GM12878 (cell line): Measurements from ENCODE around the gene ATXN7L1. TPM values are rescaled to one million over a fixed set of nuclear protein-coding genes. Genes with fewer than 3 reads are reported as not detected.

Experiments used
- ATAC-seq: fragments of 200-7000 bp; cut with Tn5 transposase; 3 replicates; pipeline ENCODE4 v1.9.1; 2020; ENCODE audit warnings: mild to moderate bottlenecking, moderate library complexity
- BruUV-seq: library from RNA; stranded (reverse); fragments of 400-500 nt; replicated peaks from 2 replicates; lab custom pipeline; 2021; lab: Mats Ljungman, UMichigan
- CTCF ChIA-PET: fragments of 300-600 bp; sonication (Branson Sonifier 250); formaldehyde crosslinking; extraction: SDS; loops from one replicate; lab custom pipeline; 2021; ENCODE audit warnings: inconsistent platforms; lab: Yijun Ruan, JAX
- POLR2A ChIA-PET: fragments of 350-600 bp; formaldehyde crosslinking; extraction: SDS; loops from one replicate; lab custom pipeline; 2021; ENCODE audit warnings: inconsistent platforms; lab: Charles Lee
- RAD21 ChIA-PET: fragments of 300-600 bp; sonication (Branson Sonifier 250); formaldehyde crosslinking; loops from one replicate; lab custom pipeline; 2023; ENCODE audit warnings: antibody characterized with exemption; ENCODE audit not compliant: unreplicated experiment; lab: Charles Lee
- SMC1A ChIA-PET: fragments of 300-600 bp; sonication (Branson Sonifier 250); formaldehyde crosslinking; loops from one replicate; lab custom pipeline; 2023; ENCODE audit not compliant: unreplicated experiment, uncharacterized antibody; lab: Charles Lee
- DNase-seq: peaks from one replicate; pipeline ENCODE4 v3.0.0-alpha.2; 2011; ENCODE audit warnings: low read depth, low spot score
- FAIRE-seq: peaks from 3 replicates; lab custom pipeline; 2011; peaks lifted over from hg19 to GRCh38; lab: Jason Lieb, UNC
- H2AFZ ChIP-seq: 2 replicates; pipeline ENCODE4 v1.6.0; 2011; ENCODE audit warnings: low read depth, low read length, control low read depth; ENCODE audit not compliant: control insufficient read depth
- H3K27ac ChIP-seq: 2 replicates; pipeline ENCODE4 v1.5.1; 2011; ENCODE audit warnings: control low read depth; ENCODE audit not compliant: control insufficient read depth, insufficient read depth
- H3K27me3 ChIP-seq, 2 experiments: replicated peaks in 1 of 2; 2 replicates each; pipeline versions ENCODE4 v1.6.0 to v1.6.1; 2011; ENCODE audit warnings: low read length in 1 of 2; ENCODE audit not compliant: control insufficient read depth in 2 of 2, insufficient read depth in 2 of 2
- H3K36me3 ChIP-seq, 2 experiments: 2 replicates each; pipeline ENCODE4 v1.5.1; 2011; ENCODE audit warnings: low read length in 1 of 2; ENCODE audit not compliant: control insufficient read depth in 2 of 2, insufficient read depth in 2 of 2
- H3K4me1 ChIP-seq: 2 replicates; pipeline ENCODE4 v1.6.1; 2011; ENCODE audit warnings: mild to moderate bottlenecking, low read length, moderate library complexity, mixed read lengths; ENCODE audit not compliant: control insufficient read depth, insufficient read depth
- H3K4me2 ChIP-seq: 2 replicates; pipeline ENCODE4 v1.6.0; 2011; ENCODE audit warnings: control low read depth; ENCODE audit not compliant: control insufficient read depth, insufficient read depth
- H3K4me3 ChIP-seq: fragments of 200-600 bp; sonication (generic); 2 replicates; pipeline ENCODE4 v1.5.1; 2016
- H3K79me2 ChIP-seq: 2 replicates; pipeline ENCODE4 v1.6.0; 2011; ENCODE audit warnings: low read length; ENCODE audit not compliant: control insufficient read depth, insufficient read depth
- H3K9ac ChIP-seq: 2 replicates; pipeline ENCODE4 v1.8.0; 2011; ENCODE audit warnings: low read length, control low read depth, mixed read lengths; ENCODE audit not compliant: control insufficient read depth, insufficient read depth
- H3K9me3 ChIP-seq: replicated peaks from 3 replicates; pipeline ENCODE4 v1.5.1; 2011; ENCODE audit warnings: mild to moderate bottlenecking, low read length; ENCODE audit not compliant: control insufficient read depth, insufficient read depth
- H4K20me1 ChIP-seq: 2 replicates; pipeline ENCODE4 v1.6.0; 2011; ENCODE audit not compliant: control insufficient read depth, insufficient read depth
- BHLHE40 ChIP-seq, 2 experiments: fragments of 450-650 bp in 1 of 2; IDR thresholded peaks; 2 replicates each; pipeline ENCODE4 v1.6.1; 2011 to 2017; ENCODE audit warnings: low read depth in 2 of 2, borderline replicate concordance in 1 of 2, improper control_type of control experiment in 1 of 2, low read length in 1 of 2, mild to moderate bottlenecking in 1 of 2
- CEBPZ ChIP-seq: fragments of 150-350 bp; IDR thresholded peaks from 2 replicates; pipeline ENCODE4 v1.6.1; 2016; ENCODE audit warnings: low read depth, low read length
- CREB1 ChIP-seq: IDR thresholded peaks from 2 replicates; pipeline ENCODE4 v1.6.1; 2012; ENCODE audit warnings: low read depth, mild to moderate bottlenecking, inconsistent platforms
- MEF2B ChIP-seq: fragments of 450-650 bp; IDR thresholded peaks from 2 replicates; pipeline ENCODE4 v1.6.1; 2018; ENCODE audit warnings: mild to moderate bottlenecking, moderate library complexity; ENCODE audit not compliant: partially characterized antibody, poor library complexity, severe bottlenecking
- MTA2 ChIP-seq: fragments of 450-650 bp; IDR thresholded peaks from 2 replicates; pipeline ENCODE4 v1.6.1; 2016; ENCODE audit warnings: low read depth, mild to moderate bottlenecking, moderate library complexity
- MYB ChIP-seq: fragments of 150-350 bp; IDR thresholded peaks from 2 replicates; pipeline ENCODE4 v1.6.1; 2014; ENCODE audit warnings: mild to moderate bottlenecking, low read depth, low read length, borderline replicate concordance
- NFXL1 ChIP-seq: fragments of 450-650 bp; IDR thresholded peaks from 2 replicates; pipeline ENCODE4 v1.6.1; 2017; ENCODE audit warnings: antibody characterized with exemption, mild to moderate bottlenecking, borderline replicate concordance
- PAX5 ChIP-seq: IDR thresholded peaks from 2 replicates; pipeline ENCODE4 v1.6.1; 2011; ENCODE audit warnings: low read depth, low read length, borderline replicate concordance
- SMC3 ChIP-seq: IDR thresholded peaks from 2 replicates; pipeline ENCODE4 v1.6.1; 2011; ENCODE audit warnings: low read length, improper control_type of control experiment, borderline replicate concordance
- TCF12 ChIP-seq: IDR thresholded peaks from 2 replicates; pipeline ENCODE4 v1.6.1; 2011; ENCODE audit warnings: low read depth, mild to moderate bottlenecking, low read length
- YBX1 ChIP-seq: fragments of 450-650 bp; IDR thresholded peaks from 2 replicates; pipeline ENCODE4 v1.6.1; 2016; ENCODE audit warnings: antibody characterized with exemption
- WGBS: methylation state at CpG from one replicate; pipeline ENCODE4 v1.1.6; 2016; ENCODE audit warnings: low lambda C conversion rate; ENCODE audit not compliant: insufficient replicate concordance, insufficient coverage; ENCODE audit errors: missing lambda C conversion rate; 5-methylcytosine and 5-hydroxymethylcytosine counted together
- in situ Hi-C: fragments of 300-500 bp; cut with MboI; formaldehyde crosslinking; loops from 9 replicates; pipeline ENCODE4 v1.14.3; 2018; ENCODE audit warnings: mixed read lengths
- intact Hi-C: fragments of 100-400 bp; cut with micrococcal nuclease; formaldehyde crosslinking; loops from one replicate; pipeline ENCODE4 v1.14.2; 2022; ENCODE audit not compliant: unreplicated experiment
- polyA plus RNA-seq, 11 experiments: library from polyadenylated mRNA; depleted of rRNA in 4 of 11; unstranded in 6 of 11; stranded (reverse) in 5 of 11; fragments of >200 nt; fragmentation: Nextera tagmentation in 4 of 11; fragmentation: Illumina TruSeq in 1 of 11; extraction: Ambion mirVana in 4 of 11; extraction: Trizol in 1 of 11; gene quantifications; 1 replicate in 1 of 11; 2 replicates in 10 of 11; pipeline versions ENCODE4 v1.2.1 to v1.2.3, GENCODE V29; 2011 to 2016; ENCODE audit warnings: inconsistent platforms in 2 of 11, missing spikeins in 2 of 11, low read depth in 1 of 11
- total RNA-seq, 4 experiments: library from RNA; depleted of rRNA in 3 of 4; stranded (reverse); fragments of >200 nt in 3 of 4; fragmentation: Illumina TruSeq in 1 of 4; extraction: Trizol in 1 of 4; gene quantifications; 2 replicates each; pipeline versions ENCODE4 v1.2.1 to v1.2.3, GENCODE V29; 2013 to 2021

Gene ATXN7L1
- total and polyA plus RNA-seq, 10 of the 15 experiments (the other 5 are each of a cell fraction or from before 2014, with no cell fraction given) = 0.40 to 2.9 (median 1.2) TPM

GRCh38 chr7:105802604-105803428 lies 73.6 kb downstream of the ATXN7L1 start:
- ChIA-PET CTCF (interaction anchor here (0.7 to 0.9 kb wide), 2 partner anchors 9 to 38 kb away, joined by 3 to 4 read pairs; no protein-coding TSS in a partner anchor), SMC1A (interaction anchor here (0.6 to 12.3 kb wide), 2 partner anchors 13 to 37 kb away, joined by 3 to 182 read pairs; no protein-coding TSS in a partner anchor), RAD21 (interaction anchor here (0.9 kb wide), 1 partner anchor 32 kb away, joined by 3 read pairs; no protein-coding TSS in a partner anchor), POLR2A (no interaction called here)
- no peaks in the 10 kb centered on the region for H3K79me2 ChIP-seq
- ATAC-seq (no peak), DNase-seq (no peak), FAIRE-seq (no peak)
- H3K9me3 ChIP-seq = no peaks in the 10 kb centered on the region
- no peak overlapping the region for H3K4me3 ChIP-seq
- H3K36me3 ChIP-seq = no peaks in the 10 kb centered on the region
- H3K27ac ChIP-seq = no peak overlapping the region
- no TSS peak for BruUV-seq
- 27% methylated on average over 7 of the region's 7 CpGs for WGBS
- H3K9ac ChIP-seq = no peak overlapping the region
- no peak overlapping the region for H3K4me2 ChIP-seq
- H4K20me1 ChIP-seq = no peaks in the 10 kb centered on the region
- peaks cover 30% of the 10 kb centered on the region for H3K4me1 ChIP-seq
- intact Hi-C loops (no loop called here), in situ Hi-C loops (loop anchor here (10.0 kb wide), 1 partner anchor 1072 kb away; no protein-coding TSS in a partner anchor)
- H2AFZ ChIP-seq = no peak overlapping the region
- H3K27me3 ChIP-seq = no peaks in the 10 kb centered on the region; a peak in 1 of 4 replicates
- TF ChIP-seq PAX5 (no peak), MEF2B (no peak)

GRCh38 chr7:105800849-105801534 lies 75.4 kb downstream of the ATXN7L1 start:
- WGBS = 33% methylated on average over 6 of the region's 6 CpGs
- TF ChIP-seq MYB = no peak
- no peak for TF ChIP-seq MTA2
- no peak for TF ChIP-seq YBX1
- TF ChIP-seq CREB1 = no peak
- no peak for TF ChIP-seq TCF12
- no peak for TF ChIP-seq BHLHE40 (IDR thresholded peaks at IDR 0.05; ENCODE audit: borderline replicate concordance in 1 of 2, low read depth in 2 of 2, low read length in 1 of 2)
- TF ChIP-seq NFXL1 = no peak
- no peak for TF ChIP-seq CEBPZ
- TF ChIP-seq SMC3 = no peak
- TF ChIP-seq, all 136 proteins: peak for 0
- Histone ChIP-seq H3K79me2 (no peaks in the 10 kb centered on the region), H2AFZ (no peak overlapping the region), H3K4me2 (no peak overlapping the region), H3K36me3 (no peaks in the 10 kb centered on the region), H4K20me1 (no peaks in the 10 kb centered on the region), H3K4me1 (peaks cover 12% of the 10 kb centered on the region), H3K9ac (no peak overlapping the region), H3K27me3 (no peaks in the 10 kb centered on the region; a peak in 1 of 4 replicates), H3K27ac (no peak overlapping the region), H3K9me3 (no peaks in the 10 kb centered on the region), H3K4me3 (no peak overlapping the region)
- ATAC-seq = no peak
- SMC1A ChIA-PET = interaction anchor here (0.6 to 2.5 kb wide), 7 partner anchors 8 to 228 kb away, joined by 3 to 9 read pairs (median 3); no protein-coding TSS in a partner anchor
- BruUV-seq = no TSS peak
- no peak for FAIRE-seq
- in situ Hi-C loops (loop anchor here (10.0 kb wide), 1 partner anchor 1074 kb away; no protein-coding TSS in a partner anchor), intact Hi-C loops (no loop called here)
- CTCF ChIA-PET = interaction anchor here (1.5 to 1.7 kb wide), 2 partner anchors 28 to 40 kb away, joined by 3 to 4 read pairs; no protein-coding TSS in a partner anchor
- POLR2A ChIA-PET = interaction anchor here (1.0 to 1.7 kb wide), 3 partner anchors 15 to 35 kb away, joined by 3 to 4 read pairs (median 3); no protein-coding TSS in a partner anchor
- no peak for DNase-seq
- RAD21 ChIA-PET = interaction anchor here (0.9 to 1.7 kb wide), 3 partner anchors 15 to 40 kb away, joined by 3 read pairs; no protein-coding TSS in a partner anchor
